ENCODE results near the gene CTDSPL2.

DNA sequence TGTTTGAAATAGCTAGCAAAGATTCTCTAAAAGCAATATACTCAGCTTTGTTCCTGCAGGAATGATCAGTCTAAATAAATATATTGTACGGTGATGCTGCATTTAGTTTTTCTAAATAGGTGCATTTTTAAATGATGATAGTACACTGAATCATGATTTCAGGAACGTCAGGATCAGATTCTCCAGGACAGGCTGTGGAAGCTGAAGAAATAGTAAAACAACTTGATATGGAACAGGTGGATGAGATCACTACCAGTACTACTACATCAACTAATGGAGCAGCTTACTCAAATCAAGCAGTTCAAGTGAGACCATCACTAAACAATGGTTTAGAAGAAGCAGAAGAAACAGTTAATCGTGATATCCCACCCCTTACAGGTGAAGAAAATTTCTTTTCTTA, 63.2 kb downstream of the CTDSPL2 start:
- TF ChIP-seq, protein P1, sequence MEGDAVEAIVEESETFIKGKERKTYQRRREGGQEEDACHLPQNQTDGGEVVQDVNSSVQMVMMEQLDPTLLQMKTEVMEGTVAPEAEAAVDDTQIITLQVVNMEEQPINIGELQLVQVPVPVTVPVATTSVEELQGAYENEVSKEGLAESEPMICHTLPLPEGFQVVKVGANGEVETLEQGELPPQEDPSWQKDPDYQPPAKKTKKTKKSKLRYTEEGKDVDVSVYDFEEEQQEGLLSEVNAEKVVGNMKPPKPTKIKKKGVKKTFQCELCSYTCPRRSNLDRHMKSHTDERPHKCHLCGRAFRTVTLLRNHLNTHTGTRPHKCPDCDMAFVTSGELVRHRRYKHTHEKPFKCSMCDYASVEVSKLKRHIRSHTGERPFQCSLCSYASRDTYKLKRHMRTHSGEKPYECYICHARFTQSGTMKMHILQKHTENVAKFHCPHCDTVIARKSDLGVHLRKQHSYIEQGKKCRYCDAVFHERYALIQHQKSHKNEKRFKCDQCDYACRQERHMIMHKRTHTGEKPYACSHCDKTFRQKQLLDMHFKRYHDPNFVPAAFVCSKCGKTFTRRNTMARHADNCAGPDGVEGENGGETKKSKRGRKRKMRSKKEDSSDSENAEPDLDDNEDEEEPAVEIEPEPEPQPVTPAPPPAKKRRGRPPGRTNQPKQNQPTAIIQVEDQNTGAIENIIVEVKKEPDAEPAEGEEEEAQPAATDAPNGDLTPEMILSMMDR (conservative IDR thresholded peaks at IDR 0.05 in 1 of 2, IDR thresholded peaks at IDR 0.05 in 1 of 2; ENCODE audit: extremely low read depth in 1 of 2, insufficient read depth in 1 of 2, low read depth in 1 of 2, low read length in 2 of 2), result no peak
- no peak for TF ChIP-seq EZH2 (IDR thresholded peaks at IDR 0.05; ENCODE audit: borderline replicate concordance, low read length)

All from mammary epithelial cell (primary cell).